ENCODE measurements around the gene BCAR1. TPM values are rescaled to one million over a fixed set of nuclear protein-coding genes. Genes with fewer than 3 reads are reported as not detected.
A peak's percentile ranks its signal among the peaks of the same experiment; 100 is the strongest.

BCAR1 gene
- total and polyA plus RNA-seq, 2 of the 13 experiments (the other 11 are each of a cell fraction or from before 2014, with no cell fraction given) = 48.1 to 51.7 TPM

DNA sequence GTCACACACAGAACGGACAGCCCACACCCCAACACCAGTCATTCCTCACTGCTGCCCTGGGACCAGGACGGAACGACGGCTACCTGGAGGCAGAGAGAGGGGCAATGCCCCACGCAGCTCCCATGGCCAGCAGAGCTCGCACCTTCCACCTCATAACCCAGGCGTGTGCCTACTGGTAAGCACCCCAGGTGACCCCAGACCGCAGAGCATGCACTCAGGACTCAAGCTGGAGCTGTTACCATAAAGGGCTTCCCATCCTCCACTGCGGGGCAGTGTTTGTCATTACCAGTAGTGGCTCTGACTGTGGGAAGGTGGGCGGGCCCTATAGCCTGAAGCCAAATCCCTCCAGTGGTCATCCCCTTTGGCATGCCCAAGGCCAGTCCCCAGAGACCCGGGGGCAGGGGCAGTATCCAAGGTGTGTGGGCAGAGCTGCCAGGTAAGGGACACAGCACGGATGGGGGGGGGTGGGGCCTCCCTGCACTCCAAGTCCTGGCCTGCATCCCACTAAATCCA lies 4.7 kb upstream of the BCAR1 start (continued):
- TF ChIP-seq JUNB (CRISPR knock-in tag; IDR thresholded peaks at IDR 0.05; ENCODE audit: borderline replicate concordance) (no peak), HNF4A (CRISPR knock-in tag; IDR thresholded peaks at IDR 0.05) (peak; percentile 14; the same call in 1 of the 2 replicates), PAWR (CRISPR knock-in tag; IDR thresholded peaks at IDR 0.05; ENCODE audit: borderline replicate concordance) (no peak), ZNF382 (CRISPR knock-in tag; IDR thresholded peaks at IDR 0.05; ENCODE audit: borderline replicate concordance) (no peak), ZNF550 (CRISPR knock-in tag; IDR thresholded peaks at IDR 0.05; ENCODE audit: borderline replicate concordance) (no peak), ZNF530 (CRISPR knock-in tag; IDR thresholded peaks at IDR 0.05; ENCODE audit: low read depth) (no peak), MEIS2 (CRISPR knock-in tag; IDR thresholded peaks at IDR 0.05) (no peak), DMTF1 (CRISPR knock-in tag; IDR thresholded peaks at IDR 0.05) (no peak), SIN3A (IDR thresholded peaks at IDR 0.05; ENCODE audit: borderline replicate concordance, low read depth, low read length) (no peak), SALL1 (CRISPR knock-in tag; IDR thresholded peaks at IDR 0.05) (peak; percentile 53), SSRP1 (CRISPR knock-in tag; IDR thresholded peaks at IDR 0.05) (no peak), POLR2AphosphoS2 (IDR thresholded peaks at IDR 0.05; ENCODE audit: low read depth, low read length) (0 out of 2 replicates have a peak, but pooled peaks have one; percentile 35), RBAK (CRISPR knock-in tag; IDR thresholded peaks at IDR 0.05) (no peak), ZNF569 (CRISPR knock-in tag; IDR thresholded peaks at IDR 0.05; ENCODE audit: borderline replicate concordance) (no peak), ZNF761 (CRISPR knock-in tag; conservative IDR thresholded peaks at IDR 0.05) (no peak), ESRRA (CRISPR knock-in tag; IDR thresholded peaks at IDR 0.05; ENCODE audit: low read depth) (no peak), HIC2 (CRISPR knock-in tag; IDR thresholded peaks at IDR 0.05; ENCODE audit: low read depth) (peak; percentile 45; the same call in 1 of the 2 replicates), ZNF720 (CRISPR knock-in tag; IDR thresholded peaks at IDR 0.05) (no peak), TCF7 (IDR thresholded peaks at IDR 0.05; ENCODE audit: low read depth) (no peak), ZNF331 (CRISPR knock-in tag; IDR thresholded peaks at IDR 0.05) (0 out of 2 replicates have a peak, but pooled peaks have one; percentile 44), ZBTB20 (CRISPR knock-in tag; IDR thresholded peaks at IDR 0.05; ENCODE audit: borderline replicate concordance, low read depth) (no peak), NR1H2 (CRISPR knock-in tag; IDR thresholded peaks at IDR 0.05; ENCODE audit: borderline replicate concordance, low read depth) (no peak), JARID2 (CRISPR knock-in tag; IDR thresholded peaks at IDR 0.05; ENCODE audit: insufficient replicate concordance) (no peak)
- TF ChIP-seq, protein P1, sequence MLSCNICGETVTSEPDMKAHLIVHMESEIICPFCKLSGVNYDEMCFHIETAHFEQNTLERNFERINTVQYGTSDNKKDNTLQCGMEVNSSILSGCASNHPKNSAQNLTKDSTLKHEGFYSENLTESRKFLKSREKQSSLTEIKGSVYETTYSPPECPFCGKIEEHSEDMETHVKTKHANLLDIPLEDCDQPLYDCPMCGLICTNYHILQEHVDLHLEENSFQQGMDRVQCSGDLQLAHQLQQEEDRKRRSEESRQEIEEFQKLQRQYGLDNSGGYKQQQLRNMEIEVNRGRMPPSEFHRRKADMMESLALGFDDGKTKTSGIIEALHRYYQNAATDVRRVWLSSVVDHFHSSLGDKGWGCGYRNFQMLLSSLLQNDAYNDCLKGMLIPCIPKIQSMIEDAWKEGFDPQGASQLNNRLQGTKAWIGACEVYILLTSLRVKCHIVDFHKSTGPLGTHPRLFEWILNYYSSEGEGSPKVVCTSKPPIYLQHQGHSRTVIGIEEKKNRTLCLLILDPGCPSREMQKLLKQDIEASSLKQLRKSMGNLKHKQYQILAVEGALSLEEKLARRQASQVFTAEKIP (CRISPR knock-in tag; IDR thresholded peaks at IDR 0.05; ENCODE audit: borderline replicate concordance) = no peak

All from HepG2 (cell line).